ENCODE results near the gene IGSF9B. TPM values are rescaled to one million over a fixed set of nuclear protein-coding genes. Genes with fewer than 3 reads are reported as not detected.
A peak's percentile ranks its signal among the peaks of the same experiment; 100 is the strongest.

Gene IGSF9B
- total and polyA plus RNA-seq, 11 donors: 14.6 to 78.5 (median 38.3) TPM

DNA sequence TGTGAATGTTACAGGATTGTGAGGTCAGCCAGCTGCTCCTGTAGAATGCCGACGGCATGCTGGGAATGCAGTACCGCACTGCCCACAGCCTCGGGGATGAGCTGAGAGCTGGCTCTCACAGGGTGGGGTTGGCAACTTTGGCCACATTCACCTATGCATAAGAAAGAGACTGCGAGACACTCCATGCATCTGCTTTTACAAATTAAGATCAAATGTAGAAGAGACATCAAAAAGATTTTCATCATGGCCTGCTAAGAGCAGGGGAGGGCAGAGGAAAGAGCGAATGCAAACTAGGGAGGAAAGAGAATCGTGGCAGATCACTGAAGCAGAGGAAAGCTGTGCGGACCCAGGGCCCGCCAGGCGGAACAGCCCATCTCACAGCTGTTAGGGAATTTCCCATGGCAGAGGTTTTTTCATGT is 61.7 kb downstream of the IGSF9B start:
- ATAC-seq: peak in 3 of 4 donors; percentile 13 to 41 (median 30)
- TF ChIP-seq CTCF (IDR thresholded peaks at IDR 0.05): no peak
- TF ChIP-seq POLR2A (IDR thresholded peaks at IDR 0.05): no peak
- 39 to 52% (median 44%) methylated on average over 10 of the region's 10 CpGs for WGBS, 4 donors
- no peak overlapping the region for H3K27ac ChIP-seq
- H3K27me3 ChIP-seq: no peaks in the 10 kb centered on the region
- H3K4me1 ChIP-seq: peaks cover 0 to 11% (median 0%) of the 10 kb centered on the region in 12 donors
- H3K36me3 ChIP-seq: peaks cover 0 to 2% (median 0%) of the 10 kb centered on the region in 9 donors
- intact Hi-C loops (cut with DNase I): no loop called here
- peak in 1 of 5 donors; percentile 4 for DNase-seq
- H3K9me3 ChIP-seq: no peaks in the 10 kb centered on the region
- H3K4me3 ChIP-seq: no peak overlapping the region

- H3K4me1 ChIP-seq: peaks cover 0 to 11% (median 0%) of the 10 kb centered on the region in 12 donors
- intact Hi-C loops (cut with DNase I): no loop called here
- WGBS, 4 donors: 74 to 84% (median 80%) methylated on average over 14 of the region's 14 CpGs
- H3K4me3 ChIP-seq: no peak overlapping the region
- H3K27ac ChIP-seq: no peak overlapping the region
- TF ChIP-seq CTCF (IDR thresholded peaks at IDR 0.05) (no peak), POLR2A (IDR thresholded peaks at IDR 0.05) (no peak)
- H3K36me3 ChIP-seq: no peaks in the 10 kb centered on the region
- no peaks in the 10 kb centered on the region for H3K9me3 ChIP-seq
- H3K27me3 ChIP-seq: no peaks in the 10 kb centered on the region
- DNase-seq: peak in 1 of 5 donors; percentile 4
- ATAC-seq: peak in 1 of 4 donors; percentile 3
Measured at GRCh38 chr11:133893381-133893780, 63.4 kb downstream of the IGSF9B start.

- Histone ChIP-seq H3K36me3 (no peaks in the 10 kb centered on the region), H3K9me3 (no peaks in the 10 kb centered on the region), H3K4me3 (no peak overlapping the region), H3K27ac (no peak overlapping the region), H3K4me1 (peaks cover 0 to 11% (median 0%) of the 10 kb centered on the region in 12 donors), H3K27me3 (no peaks in the 10 kb centered on the region)
- DNase-seq: peak in 1 of 5 donors; percentile 3
- ATAC-seq: peak in 1 of 4 donors; percentile 2
- TF ChIP-seq CTCF (IDR thresholded peaks at IDR 0.05) (no peak), POLR2A (IDR thresholded peaks at IDR 0.05) (no peak)
- intact Hi-C loops (cut with DNase I): no loop called here
- 85 to 89% (median 89%) methylated on average over 18 to 19 of the region's 19 CpGs for WGBS, 4 donors
Measured at GRCh38 chr11:133892584-133893380, 64.0 kb downstream of the IGSF9B start.

DNA sequence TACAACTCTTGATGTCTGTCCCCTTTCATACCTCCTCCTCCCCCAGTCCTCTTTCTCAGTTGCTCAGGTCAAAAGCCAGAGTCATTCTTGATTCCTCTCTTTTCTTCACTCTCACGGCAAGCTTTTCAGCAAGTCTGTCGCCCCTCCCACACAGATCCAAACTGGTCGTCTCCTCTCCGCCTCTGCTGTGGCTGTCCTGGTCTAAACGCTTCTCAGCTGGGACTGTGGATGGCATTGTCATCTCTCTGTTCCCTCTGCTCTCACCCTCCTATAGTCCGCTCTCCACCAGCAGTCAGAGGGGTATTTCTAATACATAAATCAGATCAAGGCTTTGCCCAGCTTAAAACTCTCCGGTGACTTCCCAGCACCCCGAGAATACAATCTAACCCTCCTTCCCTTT is 64.6 kb downstream of the IGSF9B start:
- Histone ChIP-seq H3K9me3 (no peaks in the 10 kb centered on the region), H3K4me1 (peaks cover 0 to 11% (median 0%) of the 10 kb centered on the region in 12 donors), H3K27ac (no peak overlapping the region), H3K36me3 (no peaks in the 10 kb centered on the region), H3K4me3 (no peak overlapping the region), H3K27me3 (no peaks in the 10 kb centered on the region)
- intact Hi-C loops (cut with DNase I): no loop called here
- 72 to 78% (median 75%) methylated on average over 8 of the region's 8 CpGs for WGBS, 4 donors
- ATAC-seq (no peak), DNase-seq (peak in 1 of 5 donors; percentile 1)
- no peak for TF ChIP-seq CTCF (IDR thresholded peaks at IDR 0.05)
- no peak for TF ChIP-seq POLR2A (IDR thresholded peaks at IDR 0.05)

Data from heart left ventricle (tissue), 16 donors.